Skeletal muscle tissue (tissue), 4 donors: Measurements from ENCODE around the gene RASA3. TPM values are rescaled to one million over a fixed set of nuclear protein-coding genes. Genes with fewer than 3 reads are reported as not detected.

ENCODE experiments used
- H3K27ac ChIP-seq: one replicate; pipeline ENCODE4 v1.7.0; 2013; ENCODE audit warnings: mild to moderate bottlenecking, low read depth, low read length, inconsistent platforms
- H3K27me3 ChIP-seq, 3 donors: one replicate each; pipeline ENCODE4 v1.7.0; 2013; ENCODE audit warnings: low read length in 3 of 3; ENCODE audit not compliant: control insufficient read depth in 3 of 3, insufficient read depth in 3 of 3
- H3K36me3 ChIP-seq, 3 donors: one replicate each; pipeline ENCODE4 v1.7.0; 2013; ENCODE audit warnings: low read length in 3 of 3; ENCODE audit not compliant: control insufficient read depth in 3 of 3, insufficient read depth in 3 of 3
- H3K4me1 ChIP-seq, 3 donors: one replicate each; pipeline ENCODE4 v1.7.0; 2013; ENCODE audit warnings: low read length in 3 of 3, mild to moderate bottlenecking in 3 of 3; ENCODE audit not compliant: control insufficient read depth in 3 of 3, insufficient read depth in 3 of 3
- H3K4me3 ChIP-seq, 3 donors: one replicate each; pipeline ENCODE4 v1.7.0; 2013; ENCODE audit warnings: low read length in 3 of 3
- H3K9ac ChIP-seq, 3 donors: one replicate each; pipeline ENCODE4 v1.7.0; 2013; ENCODE audit warnings: low read length in 3 of 3, mild to moderate bottlenecking in 3 of 3, moderate library complexity in 2 of 3, low read depth in 1 of 3
- H3K9me3 ChIP-seq, 3 donors: one replicate each; pipeline ENCODE4 v1.7.0; 2013; ENCODE audit warnings: low read length in 3 of 3; ENCODE audit not compliant: control insufficient read depth in 3 of 3
- total RNA-seq: library from RNA; depleted of rRNA; stranded (reverse); fragments of >200 nt; gene quantifications from one replicate; pipeline ENCODE4 v1.2.3, GENCODE V29; 2014
- donor health status: Osteomylitis.

Gene RASA3
- total RNA-seq, 1 donor from 2014 or later, result 14.1 TPM

DNA sequence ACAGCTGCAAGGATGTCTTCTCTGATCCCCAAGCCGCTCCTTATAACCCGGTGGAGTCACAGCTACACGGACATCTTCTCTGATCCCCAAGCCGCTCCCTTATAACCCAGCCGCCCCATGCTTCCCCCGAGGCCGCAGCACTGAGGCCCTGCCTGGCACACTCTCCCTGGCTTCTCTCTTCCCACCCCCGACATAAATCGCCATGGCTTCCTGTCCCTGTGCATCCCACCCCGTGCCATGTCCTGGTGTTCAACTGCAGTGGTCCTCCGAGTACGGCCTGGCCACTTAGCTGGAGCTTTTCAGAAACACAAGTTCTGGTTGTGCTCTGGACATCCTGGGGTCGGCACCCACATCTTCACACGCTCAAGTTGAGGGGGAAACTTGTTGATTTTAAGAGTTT lies 60.4 kb downstream of the RASA3 start:
- no peaks in the 10 kb centered on the region for H3K9me3 ChIP-seq
- peaks cover 10 to 15% (median 13%) of the 10 kb centered on the region in 3 donors for H3K36me3 ChIP-seq
- H3K9ac ChIP-seq, result no peak overlapping the region
- no peak overlapping the region for H3K27ac ChIP-seq
- no peak overlapping the region for H3K4me3 ChIP-seq
- H3K4me1 ChIP-seq, result peaks cover 19 to 33% (median 26%) of the 10 kb centered on the region in 3 donors
- no peaks in the 10 kb centered on the region for H3K27me3 ChIP-seq

DNA sequence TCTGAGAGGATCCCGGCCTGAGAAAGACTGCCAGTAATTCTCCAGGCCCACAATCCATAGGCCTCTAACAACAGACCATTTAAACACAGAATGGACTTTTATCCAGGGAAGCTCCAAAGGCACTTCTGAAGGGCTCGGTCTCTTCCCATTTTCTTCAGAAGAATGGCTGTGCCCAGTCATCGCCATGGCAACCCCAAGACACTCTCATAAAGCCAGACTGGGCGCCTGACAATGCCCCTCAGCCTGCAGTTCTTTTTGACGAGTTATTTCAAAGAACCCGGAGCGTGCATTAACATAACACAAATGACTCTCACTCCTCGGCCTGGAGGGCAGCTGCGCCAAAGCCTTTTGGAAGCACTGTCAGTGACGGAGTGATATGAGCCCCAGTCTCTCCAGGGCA lies 61.0 kb downstream of the RASA3 start:
- H3K36me3 ChIP-seq, result peaks cover 10 to 14% (median 13%) of the 10 kb centered on the region in 3 donors
- no peaks in the 10 kb centered on the region for H3K9me3 ChIP-seq
- no peak overlapping the region for H3K9ac ChIP-seq
- H3K4me1 ChIP-seq, result peaks cover 22 to 38% (median 30%) of the 10 kb centered on the region in 3 donors
- H3K4me3 ChIP-seq, result no peak overlapping the region
- no peaks in the 10 kb centered on the region for H3K27me3 ChIP-seq
- no peak overlapping the region for H3K27ac ChIP-seq

DNA sequence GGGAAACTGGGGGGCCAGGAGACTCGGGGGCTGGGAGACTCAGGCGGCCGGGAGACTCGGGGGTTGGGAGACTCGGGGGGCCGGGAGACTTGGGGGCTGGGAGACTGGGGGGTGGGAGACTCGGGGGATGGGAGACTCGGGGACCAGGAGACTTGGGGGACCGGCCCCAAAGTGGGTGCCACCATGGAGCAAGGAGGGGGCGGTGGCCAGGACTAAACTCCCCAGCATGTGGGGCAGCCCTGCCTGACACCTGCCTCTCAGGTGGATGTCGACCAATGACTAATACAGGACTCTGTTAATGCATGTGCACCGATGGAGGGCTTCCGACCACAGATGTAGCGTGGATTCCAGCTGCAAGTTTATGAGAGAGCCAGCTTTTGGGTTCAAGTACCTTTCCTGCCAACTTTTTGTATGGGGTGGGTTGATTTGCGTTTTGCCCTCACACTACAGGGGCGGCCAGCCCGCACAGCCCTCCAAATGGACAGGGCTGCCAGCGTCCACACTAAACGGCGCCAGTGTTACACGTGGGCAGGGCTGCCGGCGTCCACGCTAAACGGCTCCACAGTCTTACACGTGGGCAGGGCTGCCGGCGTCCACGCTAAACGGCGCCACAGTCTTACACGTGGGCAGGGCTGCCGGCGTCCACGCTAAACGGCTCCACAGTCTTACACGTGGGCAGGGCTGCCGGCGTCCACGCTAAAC lies 62.2 kb downstream of the RASA3 start:
- Histone ChIP-seq H3K27ac (no peak overlapping the region), H3K4me1 (peaks cover 33 to 50% (median 40%) of the 10 kb centered on the region in 3 donors), H3K4me3 (no peak overlapping the region), H3K9ac (no peak overlapping the region), H3K27me3 (no peaks in the 10 kb centered on the region), H3K36me3 (peaks cover 10 to 13% (median 12%) of the 10 kb centered on the region in 3 donors), H3K9me3 (no peaks in the 10 kb centered on the region)

DNA sequence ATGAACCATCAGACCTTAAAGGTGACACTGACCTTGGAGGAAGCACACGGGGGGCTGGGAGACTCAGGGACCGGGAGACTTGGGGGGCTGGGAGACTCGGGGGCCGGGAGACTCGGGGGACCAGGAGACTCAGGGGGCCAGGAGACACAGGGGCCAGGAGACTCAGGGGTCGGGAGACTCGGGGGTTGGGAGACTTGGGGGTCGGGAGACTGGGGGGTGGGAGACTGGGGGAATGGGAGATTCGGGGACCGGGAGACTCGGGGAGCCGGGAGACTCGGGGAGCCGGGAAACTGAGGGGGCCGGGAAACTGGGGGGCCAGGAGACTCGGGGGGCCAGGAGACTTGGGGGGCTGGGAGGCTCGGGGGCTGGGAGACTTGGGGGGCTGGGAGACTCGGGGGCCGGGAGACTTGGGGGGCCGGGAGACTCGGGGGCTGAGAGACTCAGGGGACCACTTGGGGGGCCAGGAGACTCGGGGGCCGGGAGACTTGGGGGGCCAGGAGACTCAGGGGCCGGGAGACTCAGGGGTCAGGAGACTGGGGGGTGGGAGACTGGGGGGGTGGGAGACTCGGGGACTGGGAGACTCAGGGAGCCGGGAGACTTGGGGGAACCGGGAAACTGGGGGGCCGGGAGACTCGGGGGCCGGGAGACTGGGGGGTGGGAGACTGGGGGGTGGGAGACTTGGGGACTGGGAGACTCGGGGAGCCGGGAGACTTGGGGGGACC lies 62.9 kb downstream of the RASA3 start:
- no peaks in the 10 kb centered on the region for H3K27me3 ChIP-seq
- no peaks in the 10 kb centered on the region for H3K9me3 ChIP-seq
- H3K9ac ChIP-seq, result peak overlapping the region in 2 of 3 donors; percentile 45 to 47
- peaks cover 10 to 13% (median 11%) of the 10 kb centered on the region in 3 donors for H3K36me3 ChIP-seq
- peak overlapping the region; percentile 72 for H3K27ac ChIP-seq
- H3K4me3 ChIP-seq, result no peak overlapping the region
- H3K4me1 ChIP-seq, result peaks cover 36 to 53% (median 42%) of the 10 kb centered on the region in 3 donors

DNA sequence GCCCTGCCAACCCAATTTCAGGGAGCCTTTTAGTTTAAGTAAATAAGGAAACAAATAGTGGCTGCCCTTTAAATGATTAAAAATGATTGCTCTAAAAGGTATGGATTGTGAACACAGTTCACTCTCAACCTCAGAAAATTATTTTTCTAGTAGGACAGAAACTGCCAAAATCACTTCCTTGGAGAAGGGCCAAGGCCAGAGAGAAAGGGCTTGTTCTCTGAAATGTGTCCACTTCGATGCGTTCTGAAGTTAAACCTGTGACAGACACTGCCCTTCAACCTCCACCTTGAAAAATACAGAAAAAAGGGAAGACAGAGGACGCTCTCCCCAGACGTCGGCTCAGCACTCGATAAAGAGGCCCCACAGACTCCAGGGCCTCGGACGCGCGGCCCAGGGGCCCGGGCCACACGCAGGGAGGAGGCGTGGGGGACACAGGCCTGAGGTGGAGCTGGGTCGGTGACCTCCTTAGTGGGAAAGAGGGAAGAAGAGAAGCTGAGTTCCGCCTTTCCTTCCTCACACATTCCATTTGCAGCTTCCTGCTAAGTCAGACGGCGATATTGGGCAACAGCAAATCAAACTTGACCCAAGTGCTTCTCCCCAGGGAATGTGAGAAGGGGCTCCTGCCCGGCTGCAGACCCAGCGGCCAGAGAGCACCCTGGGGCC lies 63.6 kb downstream of the RASA3 start:
- Histone ChIP-seq H3K4me3 (no peak overlapping the region), H3K9me3 (no peaks in the 10 kb centered on the region), H3K4me1 (peaks cover 42 to 53% (median 44%) of the 10 kb centered on the region in 3 donors), H3K36me3 (peaks cover 9 to 13% (median 11%) of the 10 kb centered on the region in 3 donors), H3K27me3 (no peaks in the 10 kb centered on the region), H3K9ac (peak overlapping the region; percentile 21 to 47 (median 45)), H3K27ac (peak overlapping the region; percentile 72)

DNA sequence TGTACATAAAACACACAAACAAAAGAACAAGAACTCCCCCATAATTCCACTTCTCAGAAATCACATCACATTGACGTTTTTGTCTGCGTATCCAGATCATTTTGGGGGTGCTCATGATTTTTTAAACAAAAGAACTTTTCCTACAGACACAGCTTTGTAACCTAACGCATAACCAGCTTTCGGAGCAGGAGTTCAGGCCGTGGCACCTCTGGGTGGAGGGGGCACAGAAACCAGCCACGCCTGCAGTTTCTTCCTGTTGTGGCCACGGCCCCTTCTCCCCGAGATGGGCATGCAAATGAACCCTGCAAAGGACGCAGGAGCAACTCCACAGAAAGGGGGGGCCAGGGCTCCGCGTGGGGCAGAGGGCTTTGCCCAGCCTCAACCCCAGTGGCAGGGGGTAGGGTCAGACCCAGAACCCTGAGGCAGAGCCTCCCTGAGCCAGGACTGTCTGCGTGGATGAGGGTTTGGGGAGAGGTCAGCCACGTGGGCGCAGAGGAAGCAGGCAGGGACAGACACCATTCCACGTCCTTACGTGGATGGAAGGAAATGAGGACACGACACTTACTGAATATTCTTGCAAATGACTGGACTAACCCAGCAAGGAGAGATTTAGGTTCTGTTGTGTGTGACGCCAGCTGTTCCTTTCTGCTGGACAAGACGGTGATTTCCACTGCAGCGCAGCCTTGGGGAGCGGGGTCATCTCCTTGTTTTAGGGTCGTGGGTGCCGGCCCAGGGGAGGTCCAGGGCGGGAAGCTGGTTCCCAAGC lies 64.4 kb downstream of the RASA3 start:
- Histone ChIP-seq H3K9me3 (no peaks in the 10 kb centered on the region), H3K27ac (peak overlapping the region; percentile 72), H3K27me3 (no peaks in the 10 kb centered on the region), H3K4me3 (no peak overlapping the region), H3K9ac (peak overlapping the region; percentile 21 to 45 (median 33)), H3K36me3 (peaks cover 3 to 7% (median 6%) of the 10 kb centered on the region in 3 donors), H3K4me1 (peaks cover 47 to 55% (median 49%) of the 10 kb centered on the region in 3 donors)

DNA sequence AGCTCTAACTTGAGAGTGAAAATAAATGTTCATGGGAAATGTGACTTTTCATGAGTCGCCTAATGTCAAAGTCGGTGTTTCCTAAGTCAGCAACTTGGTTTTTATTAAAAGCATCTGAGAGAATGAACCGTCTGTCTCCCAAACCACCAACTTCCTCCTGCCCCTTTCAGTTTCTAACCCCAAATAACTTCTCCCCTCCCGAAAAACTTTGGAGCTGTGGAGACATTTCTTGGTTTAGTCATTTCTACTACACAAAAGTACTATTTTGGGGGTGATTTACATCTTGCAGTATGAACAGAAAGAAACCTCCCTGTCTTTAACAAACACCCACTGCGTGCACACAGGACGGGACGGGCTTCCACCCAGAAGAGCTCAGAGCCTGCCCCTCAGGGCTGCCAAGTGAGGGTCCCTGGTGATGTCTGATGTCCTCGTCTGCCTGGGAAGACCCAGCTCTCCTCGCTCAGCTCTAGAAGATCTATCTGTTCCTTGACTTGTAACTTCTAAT lies 65.0 kb downstream of the RASA3 start:
- H3K36me3 ChIP-seq, result peaks cover under 1 to 3% (median 2%) of the 10 kb centered on the region in 3 donors
- no peak overlapping the region for H3K4me3 ChIP-seq
- H3K9me3 ChIP-seq, result no peaks in the 10 kb centered on the region
- no peaks in the 10 kb centered on the region for H3K27me3 ChIP-seq
- H3K4me1 ChIP-seq, result peaks cover 47 to 60% (median 55%) of the 10 kb centered on the region in 3 donors
- peak overlapping the region; percentile 97 for H3K27ac ChIP-seq
- no peak overlapping the region for H3K9ac ChIP-seq

DNA sequence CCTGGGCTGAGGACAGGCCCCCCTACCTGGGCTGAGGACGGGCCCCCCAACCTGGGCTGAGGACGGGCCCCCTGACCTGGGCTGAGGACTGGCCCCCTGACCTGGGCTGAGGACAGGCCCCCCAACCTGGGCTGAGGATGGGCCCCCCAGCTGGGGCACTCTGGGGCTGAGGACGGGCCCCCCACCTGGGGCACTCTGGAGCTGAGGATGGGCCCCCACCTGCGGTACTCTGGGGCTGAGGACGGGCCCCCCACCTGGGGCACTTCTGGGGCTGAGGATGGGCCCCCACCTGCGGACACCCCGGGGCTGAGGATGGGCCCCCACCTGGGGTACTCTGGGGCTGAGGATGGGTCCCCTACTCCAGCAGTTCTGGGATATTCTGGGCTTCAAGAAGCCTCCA lies 65.5 kb downstream of the RASA3 start:
- no peak overlapping the region for H3K4me3 ChIP-seq
- no peak overlapping the region for H3K9ac ChIP-seq
- H3K27me3 ChIP-seq, result no peaks in the 10 kb centered on the region
- H3K9me3 ChIP-seq, result no peaks in the 10 kb centered on the region
- H3K36me3 ChIP-seq, result no peaks in the 10 kb centered on the region
- peak overlapping the region; percentile 97 for H3K27ac ChIP-seq
- H3K4me1 ChIP-seq, result peaks cover 47 to 62% (median 56%) of the 10 kb centered on the region in 3 donors
